ENCODE data around the gene MMP14. TPM values are rescaled to one million over a fixed set of nuclear protein-coding genes. Genes with fewer than 3 reads are reported as not detected.

The MMP14 gene
- total and polyA plus RNA-seq, 2 experiments from 2014 or later, result 21.4 to 160 TPM

- no peak overlapping the region for H3K4me2 ChIP-seq
- H4K20me1 ChIP-seq (ENCODE audit: insufficient read depth, poor library complexity, severe bottlenecking), result peaks cover 17% of the 10 kb centered on the region
Measured at GRCh38 chr14:22841311-22841710, 4.9 kb downstream of the MMP14 start.

GRCh38 chr14:22841769-22842168 is 5.4 kb downstream of the MMP14 start:
- H3K27ac ChIP-seq, result no peak overlapping the region
- peaks cover 17% of the 10 kb centered on the region for H4K20me1 ChIP-seq (ENCODE audit: insufficient read depth, poor library complexity, severe bottlenecking)
- no peak overlapping the region for H2AFZ ChIP-seq
- WGBS (ENCODE audit: low lambda C conversion rate, missing lambda C conversion rate), result 93% methylated on average over 8 of the region's 8 CpGs
- H3K9me2 ChIP-seq (replicated peaks; ENCODE audit: insufficient read depth), result no peaks in the 10 kb centered on the region
- H3K36me3 ChIP-seq (replicated peaks; ENCODE audit: insufficient read depth, low read depth), result no peaks in the 10 kb centered on the region
- no peak overlapping the region for H3K4me3 ChIP-seq
- DNase-seq (ENCODE audit: low spot score), result no peak
- no peaks in the 10 kb centered on the region for H3K27me3 ChIP-seq
- no peak overlapping the region for H3K4me2 ChIP-seq
- no peak for TF ChIP-seq CTCF (IDR thresholded peaks at IDR 0.05; ENCODE audit: poor library complexity)
- no peak for TF ChIP-seq EZH2phosphoT487 (IDR thresholded peaks at IDR 0.05; ENCODE audit: low read depth, severe bottlenecking, unreplicated experiment)
- TF ChIP-seq EZH2 (IDR thresholded peaks at IDR 0.05; ENCODE audit: borderline replicate concordance), result no peak
- H3K4me1 ChIP-seq (ENCODE audit: insufficient read depth), result peaks cover 24% of the 10 kb centered on the region
- H3K9me3 ChIP-seq (ENCODE audit: low read depth), result no peaks in the 10 kb centered on the region
- H3K79me2 ChIP-seq, result peaks cover 55% of the 10 kb centered on the region

More at GRCh38 chr14:22841311-22841710, 4.9 kb downstream of the MMP14 start:
- Histone ChIP-seq H3K27me3 (no peaks in the 10 kb centered on the region), H3K4me3 (no peak overlapping the region), H3K36me3 (replicated peaks; ENCODE audit: insufficient read depth, low read depth) (no peaks in the 10 kb centered on the region), H3K27ac (no peak overlapping the region), H3K79me2 (peaks cover 58% of the 10 kb centered on the region), H3K9me3 (ENCODE audit: low read depth) (no peaks in the 10 kb centered on the region), H2AFZ (no peak overlapping the region), H3K4me1 (ENCODE audit: insufficient read depth) (peaks cover 20% of the 10 kb centered on the region), H3K9me2 (replicated peaks; ENCODE audit: insufficient read depth) (no peaks in the 10 kb centered on the region)
- WGBS (ENCODE audit: low lambda C conversion rate, missing lambda C conversion rate), result 96% methylated on average over 9 of the region's 9 CpGs
- TF ChIP-seq CTCF (IDR thresholded peaks at IDR 0.05; ENCODE audit: poor library complexity) (no peak), EZH2 (IDR thresholded peaks at IDR 0.05; ENCODE audit: borderline replicate concordance) (no peak), EZH2phosphoT487 (IDR thresholded peaks at IDR 0.05; ENCODE audit: low read depth, severe bottlenecking, unreplicated experiment) (no peak)
- no peak for DNase-seq (ENCODE audit: low spot score)

- no peak for DNase-seq (ENCODE audit: low spot score)
- no peak overlapping the region for H2AFZ ChIP-seq
- H3K27me3 ChIP-seq, result no peaks in the 10 kb centered on the region
- H4K20me1 ChIP-seq (ENCODE audit: insufficient read depth, poor library complexity, severe bottlenecking), result peaks cover 17% of the 10 kb centered on the region
- peaks cover 48% of the 10 kb centered on the region for H3K79me2 ChIP-seq
- TF ChIP-seq EZH2phosphoT487 (IDR thresholded peaks at IDR 0.05; ENCODE audit: low read depth, severe bottlenecking, unreplicated experiment), result no peak
- no peak for TF ChIP-seq CTCF (IDR thresholded peaks at IDR 0.05; ENCODE audit: poor library complexity)
- TF ChIP-seq EZH2 (IDR thresholded peaks at IDR 0.05; ENCODE audit: borderline replicate concordance), result no peak
- WGBS (ENCODE audit: low lambda C conversion rate, missing lambda C conversion rate), result 95% methylated on average over 28 of the region's 28 CpGs
- no peak overlapping the region for H3K4me2 ChIP-seq
- no peak overlapping the region for H3K27ac ChIP-seq
- no peaks in the 10 kb centered on the region for H3K9me2 ChIP-seq (replicated peaks; ENCODE audit: insufficient read depth)
- peaks cover 31% of the 10 kb centered on the region for H3K4me1 ChIP-seq (ENCODE audit: insufficient read depth)
- H3K9me3 ChIP-seq (ENCODE audit: low read depth), result no peaks in the 10 kb centered on the region
- H3K4me3 ChIP-seq, result no peak overlapping the region
- H3K36me3 ChIP-seq (replicated peaks; ENCODE audit: insufficient read depth, low read depth), result no peaks in the 10 kb centered on the region
Measured at GRCh38 chr14:22842211-22843122, 6.1 kb downstream of the MMP14 start.

Measured in hepatocyte (in vitro differentiated cells).